Uterus (tissue), 2 donors: Measurements from ENCODE around the gene COG2.

Experiments
- POLR2A ChIP-seq, 2 donors: fragments of 450-650 bp; IDR thresholded peaks; one replicate each; pipeline ENCODE4 v1.6.1; 2016; ENCODE audit warnings: antibody characterized with exemption in 2 of 2, mild to moderate bottlenecking in 1 of 2, moderate library complexity in 1 of 2
- TF ChIP-seq, protein P1 (sequence below), 4 experiments: fragments of 200-600 bp in 2 of 4; fragments of 450-650 bp in 2 of 4; sonication (generic) in 2 of 4; IDR thresholded peaks; one replicate each; pipeline ENCODE4 v1.5.1; 2016 to 2019; ENCODE audit warnings: antibody characterized with exemption in 4 of 4, mild to moderate bottlenecking in 2 of 4, moderate library complexity in 1 of 4

DNA sequence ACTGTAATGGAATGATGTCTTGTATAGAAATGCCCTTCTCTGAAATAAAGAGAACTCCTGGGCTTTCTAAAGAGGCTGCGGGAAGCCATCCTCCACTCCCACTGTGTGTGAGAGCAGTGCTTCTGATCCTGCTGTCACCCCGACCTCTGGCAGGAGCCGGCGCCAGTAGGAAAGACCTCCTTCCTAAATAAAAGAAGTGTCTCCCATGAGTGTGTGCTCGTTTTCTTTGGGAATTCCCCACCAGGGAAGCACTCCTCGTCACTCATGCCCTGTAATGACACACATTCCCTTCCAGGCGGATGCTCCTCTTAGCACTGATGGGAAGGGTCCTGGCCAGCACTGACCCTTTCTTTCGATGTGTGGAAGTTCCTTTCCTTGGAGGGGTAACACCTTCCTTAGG is 51.5 kb downstream of the COG2 start:
- TF ChIP-seq POLR2A (IDR thresholded peaks at IDR 0.05): no peak
- TF ChIP-seq, protein P1, sequence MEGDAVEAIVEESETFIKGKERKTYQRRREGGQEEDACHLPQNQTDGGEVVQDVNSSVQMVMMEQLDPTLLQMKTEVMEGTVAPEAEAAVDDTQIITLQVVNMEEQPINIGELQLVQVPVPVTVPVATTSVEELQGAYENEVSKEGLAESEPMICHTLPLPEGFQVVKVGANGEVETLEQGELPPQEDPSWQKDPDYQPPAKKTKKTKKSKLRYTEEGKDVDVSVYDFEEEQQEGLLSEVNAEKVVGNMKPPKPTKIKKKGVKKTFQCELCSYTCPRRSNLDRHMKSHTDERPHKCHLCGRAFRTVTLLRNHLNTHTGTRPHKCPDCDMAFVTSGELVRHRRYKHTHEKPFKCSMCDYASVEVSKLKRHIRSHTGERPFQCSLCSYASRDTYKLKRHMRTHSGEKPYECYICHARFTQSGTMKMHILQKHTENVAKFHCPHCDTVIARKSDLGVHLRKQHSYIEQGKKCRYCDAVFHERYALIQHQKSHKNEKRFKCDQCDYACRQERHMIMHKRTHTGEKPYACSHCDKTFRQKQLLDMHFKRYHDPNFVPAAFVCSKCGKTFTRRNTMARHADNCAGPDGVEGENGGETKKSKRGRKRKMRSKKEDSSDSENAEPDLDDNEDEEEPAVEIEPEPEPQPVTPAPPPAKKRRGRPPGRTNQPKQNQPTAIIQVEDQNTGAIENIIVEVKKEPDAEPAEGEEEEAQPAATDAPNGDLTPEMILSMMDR (IDR thresholded peaks at IDR 0.05): no peak
